RWPE2 (cell line): ENCODE data around the gene LHX6.

Experiments used
- ATAC-seq: fragments of 200-7000 bp; cut with Tn5 transposase; 3 replicates; pipeline ENCODE4 v1.9.1; 2021; ENCODE audit warnings: low read depth
- DNase-seq: peaks from one replicate; pipeline ENCODE4 v3.0.0-alpha.2; 2020; ENCODE audit warnings: low spot score
- H3K27ac ChIP-seq: fragments of 450-650 bp; 2 replicates; pipeline ENCODE4 v1.5.1; 2017; ENCODE audit warnings: mild to moderate bottlenecking; ENCODE audit not compliant: poor library complexity, severe bottlenecking
- H3K27me3 ChIP-seq: fragments of 250-450 bp; sonication (Bioruptor Pico); 2 replicates; pipeline ENCODE4 v1.5.1; 2021; ENCODE audit warnings: mild to moderate bottlenecking, moderate library complexity; ENCODE audit not compliant: insufficient read depth, poor library complexity, severe bottlenecking
- H3K36me3 ChIP-seq: fragments of 250-450 bp; sonication (Bioruptor Pico); 2 replicates; pipeline ENCODE4 v1.5.1; 2020; ENCODE audit warnings: low read depth, mild to moderate bottlenecking, moderate library complexity
- H3K4me1 ChIP-seq: fragments of 250-450 bp; sonication (Bioruptor Pico); 2 replicates; pipeline ENCODE4 v1.5.1; 2021; ENCODE audit warnings: mild to moderate bottlenecking, moderate library complexity; ENCODE audit not compliant: insufficient read depth, poor library complexity, severe bottlenecking
- H3K4me3 ChIP-seq: fragments of 250-450 bp; sonication (Bioruptor Pico); 2 replicates; pipeline ENCODE4 v1.5.1; 2021; ENCODE audit warnings: mild to moderate bottlenecking, moderate library complexity; ENCODE audit not compliant: severe bottlenecking
- H3K9me3 ChIP-seq: fragments of 250-450 bp; sonication (Bioruptor Pico); 2 replicates; pipeline ENCODE4 v1.5.1; 2021; ENCODE audit warnings: mild to moderate bottlenecking, moderate library complexity; ENCODE audit not compliant: severe bottlenecking
- TF ChIP-seq, protein P1 (sequence below): fragments of 450-650 bp; IDR thresholded peaks from one replicate; pipeline ENCODE4 v1.5.1; 2017; ENCODE audit warnings: mild to moderate bottlenecking, moderate library complexity; ENCODE audit not compliant: poor library complexity, severe bottlenecking

Gene LHX6

DNA sequence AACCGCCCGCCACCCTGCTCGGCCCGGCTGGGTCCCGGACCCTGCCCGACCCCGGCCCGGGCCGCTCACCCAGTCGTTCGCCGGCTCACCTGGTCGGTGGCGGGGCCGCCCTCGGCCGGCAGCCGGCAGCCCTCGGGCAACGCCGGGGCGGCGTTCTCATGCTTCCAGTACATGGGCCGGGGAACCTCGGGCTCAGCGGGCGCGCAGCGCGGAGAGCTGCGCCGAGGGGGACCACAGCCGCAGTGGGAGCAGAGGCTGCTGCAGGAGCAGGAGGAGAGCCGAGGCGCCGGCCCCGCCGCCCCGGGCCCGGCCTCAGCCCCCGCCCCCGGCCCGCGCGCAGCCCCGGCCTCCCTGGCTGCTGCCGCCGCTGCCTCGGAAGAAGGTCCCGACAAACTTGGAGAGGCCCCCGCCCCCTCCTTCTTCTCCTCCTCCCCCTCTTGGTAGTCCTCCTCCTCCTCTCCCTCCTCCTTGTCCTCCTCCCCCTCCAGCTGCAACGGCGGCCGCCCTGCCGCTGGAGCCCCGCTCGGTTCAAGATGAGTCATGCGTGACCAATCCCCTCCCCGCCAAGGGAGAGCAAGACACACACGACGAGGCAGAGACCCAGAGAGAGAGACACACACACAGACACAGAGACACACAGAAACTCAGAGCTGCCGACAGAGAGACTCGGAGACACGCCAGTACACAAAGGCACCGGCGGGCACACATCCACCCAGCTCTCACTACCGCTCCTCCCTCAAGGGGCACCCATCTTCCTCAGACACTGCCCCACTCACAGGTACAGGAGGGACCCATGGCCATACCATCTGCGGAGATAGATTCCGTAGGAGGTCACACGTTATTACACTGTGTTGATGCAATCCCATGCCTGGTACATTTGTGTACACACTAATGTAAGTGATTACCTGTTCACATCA is at the start of gene LHX6:
Gene LHX6 (minus strand): TSS at position 390 of the 917 bp plus-strand sequence. CDS start 217 bp downstream, at position 173.
- Histone ChIP-seq H3K27ac (no peak within 1 kb of the TSS), H3K9me3 (no peaks in the 10 kb centered on the region), H3K36me3 (no peaks in the 10 kb centered on the region), H3K4me3 (peak within 1 kb of the TSS; percentile 33), H3K4me1 (no peaks in the 10 kb centered on the region), H3K27me3 (peaks cover 21% of the 10 kb centered on the region)
- ATAC-seq (peak; percentile 63), DNase-seq (peak; percentile 58)
- TF ChIP-seq, protein P1, sequence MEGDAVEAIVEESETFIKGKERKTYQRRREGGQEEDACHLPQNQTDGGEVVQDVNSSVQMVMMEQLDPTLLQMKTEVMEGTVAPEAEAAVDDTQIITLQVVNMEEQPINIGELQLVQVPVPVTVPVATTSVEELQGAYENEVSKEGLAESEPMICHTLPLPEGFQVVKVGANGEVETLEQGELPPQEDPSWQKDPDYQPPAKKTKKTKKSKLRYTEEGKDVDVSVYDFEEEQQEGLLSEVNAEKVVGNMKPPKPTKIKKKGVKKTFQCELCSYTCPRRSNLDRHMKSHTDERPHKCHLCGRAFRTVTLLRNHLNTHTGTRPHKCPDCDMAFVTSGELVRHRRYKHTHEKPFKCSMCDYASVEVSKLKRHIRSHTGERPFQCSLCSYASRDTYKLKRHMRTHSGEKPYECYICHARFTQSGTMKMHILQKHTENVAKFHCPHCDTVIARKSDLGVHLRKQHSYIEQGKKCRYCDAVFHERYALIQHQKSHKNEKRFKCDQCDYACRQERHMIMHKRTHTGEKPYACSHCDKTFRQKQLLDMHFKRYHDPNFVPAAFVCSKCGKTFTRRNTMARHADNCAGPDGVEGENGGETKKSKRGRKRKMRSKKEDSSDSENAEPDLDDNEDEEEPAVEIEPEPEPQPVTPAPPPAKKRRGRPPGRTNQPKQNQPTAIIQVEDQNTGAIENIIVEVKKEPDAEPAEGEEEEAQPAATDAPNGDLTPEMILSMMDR: no peak

- Histone ChIP-seq H3K36me3 (peaks cover 91% of the 10 kb centered on the region), H3K4me1 (no peaks in the 10 kb centered on the region), H3K27me3 (no peaks in the 10 kb centered on the region), H3K4me3 (no peak overlapping the region), H3K9me3 (peaks cover 3% of the 10 kb centered on the region), H3K27ac (no peak overlapping the region)
- ATAC-seq: no peak
- TF ChIP-seq, protein P1: no peak
- no peak for DNase-seq
These were observed 48.6 kb upstream of the LHX6 start for GRCh38 chr9:122277285-122277897.

GRCh38 chr9:122276096-122276495 is 47.3 kb upstream of the LHX6 start:
- TF ChIP-seq, protein P1: no peak
- H3K36me3 ChIP-seq: peaks cover 91% of the 10 kb centered on the region
- ATAC-seq: no peak

DNA sequence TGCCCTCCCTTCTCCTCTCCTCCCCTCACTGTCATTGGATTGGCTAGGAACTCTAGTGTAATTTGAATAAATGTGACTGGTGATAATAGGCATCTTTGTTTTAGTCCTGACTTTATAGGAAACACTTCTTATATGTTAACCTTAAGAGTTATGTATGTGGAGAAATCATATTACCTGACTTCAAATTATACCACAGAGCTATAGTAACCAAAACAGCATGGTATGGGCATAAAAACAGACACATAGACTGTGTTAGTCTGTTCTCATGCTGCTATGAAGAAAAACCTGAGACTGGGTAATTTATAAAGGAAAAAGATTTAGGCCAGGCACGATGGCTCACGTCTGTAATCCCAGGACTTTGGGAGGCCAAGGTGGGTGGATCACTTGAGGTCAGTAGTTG is 45.3 kb upstream of the LHX6 start:
- H3K4me1 ChIP-seq: no peaks in the 10 kb centered on the region

More at GRCh38 chr9:122276096-122276495, 47.3 kb upstream of the LHX6 start:
- Histone ChIP-seq H3K9me3 (peaks cover 3% of the 10 kb centered on the region), H3K27me3 (no peaks in the 10 kb centered on the region), H3K27ac (no peak overlapping the region), H3K4me1 (no peaks in the 10 kb centered on the region), H3K4me3 (no peak overlapping the region)
- no peak for DNase-seq

More for the DNA sequence above, 45.3 kb upstream of the LHX6 start:
- no peak for DNase-seq
- TF ChIP-seq, protein P1: no peak
- no peak for ATAC-seq
- Histone ChIP-seq H3K27ac (no peak overlapping the region), H3K27me3 (no peaks in the 10 kb centered on the region), H3K9me3 (peaks cover 3% of the 10 kb centered on the region), H3K4me3 (no peak overlapping the region), H3K36me3 (peaks cover 81% of the 10 kb centered on the region)
